ENCODE results near the gene CADM2.

DNA sequence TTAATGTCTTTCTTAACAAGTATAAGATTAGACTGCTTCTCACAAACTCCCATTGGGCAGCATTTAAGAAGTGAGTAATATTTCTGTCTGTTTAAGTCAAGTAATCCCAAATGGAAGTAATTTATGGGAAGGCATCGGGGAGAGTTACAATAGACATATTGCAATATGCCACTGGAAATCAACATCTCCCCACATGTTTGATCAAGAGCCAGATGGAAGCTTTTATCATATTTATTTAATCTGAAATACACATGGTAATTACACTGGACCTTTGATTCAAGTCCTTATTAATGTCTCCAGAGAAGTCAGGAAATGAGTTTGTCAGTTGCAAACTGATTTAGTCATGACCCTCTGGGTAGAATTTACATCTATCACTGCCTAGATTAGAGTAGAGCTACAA is 1088.4 kb downstream of the CADM2 start:
- no peak for TF ChIP-seq POLR2AphosphoS5 (IDR thresholded peaks at IDR 0.05)
- TF ChIP-seq, protein P1, sequence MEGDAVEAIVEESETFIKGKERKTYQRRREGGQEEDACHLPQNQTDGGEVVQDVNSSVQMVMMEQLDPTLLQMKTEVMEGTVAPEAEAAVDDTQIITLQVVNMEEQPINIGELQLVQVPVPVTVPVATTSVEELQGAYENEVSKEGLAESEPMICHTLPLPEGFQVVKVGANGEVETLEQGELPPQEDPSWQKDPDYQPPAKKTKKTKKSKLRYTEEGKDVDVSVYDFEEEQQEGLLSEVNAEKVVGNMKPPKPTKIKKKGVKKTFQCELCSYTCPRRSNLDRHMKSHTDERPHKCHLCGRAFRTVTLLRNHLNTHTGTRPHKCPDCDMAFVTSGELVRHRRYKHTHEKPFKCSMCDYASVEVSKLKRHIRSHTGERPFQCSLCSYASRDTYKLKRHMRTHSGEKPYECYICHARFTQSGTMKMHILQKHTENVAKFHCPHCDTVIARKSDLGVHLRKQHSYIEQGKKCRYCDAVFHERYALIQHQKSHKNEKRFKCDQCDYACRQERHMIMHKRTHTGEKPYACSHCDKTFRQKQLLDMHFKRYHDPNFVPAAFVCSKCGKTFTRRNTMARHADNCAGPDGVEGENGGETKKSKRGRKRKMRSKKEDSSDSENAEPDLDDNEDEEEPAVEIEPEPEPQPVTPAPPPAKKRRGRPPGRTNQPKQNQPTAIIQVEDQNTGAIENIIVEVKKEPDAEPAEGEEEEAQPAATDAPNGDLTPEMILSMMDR (IDR thresholded peaks at IDR 0.05), result no peak
- no peak for TF ChIP-seq POLR2A (IDR thresholded peaks at IDR 0.05)

All from prostate gland (tissue), 2 donors.